ENCODE results near the gene SPN. TPM values are rescaled to one million over a fixed set of nuclear protein-coding genes. Genes with fewer than 3 reads are reported as not detected.
"Not testable (repeated sequence)": the region's sequence is repeated elsewhere in the genome, so short reads cannot be mapped to it uniquely, and the experiment has no call there.

The SPN gene
- total RNA-seq, 1 experiment from 2014 or later, result 0.47 TPM

GRCh38 chr16:29709657-29710056 is 46.6 kb downstream of the SPN start:
- ATAC-seq; intact Hi-C loops (cut with micrococcal nuclease); H3K9ac ChIP-seq (ENCODE audit: low read length); H3K9me2 ChIP-seq (ENCODE audit: insufficient read depth); H3K9me3 ChIP-seq (ENCODE audit: control insufficient read depth in 1 of 2, insufficient read depth in 1 of 2, low read depth in 1 of 2, low read length in 2 of 2); H3K4me2 ChIP-seq (ENCODE audit: low read length); H4K20me1 ChIP-seq (ENCODE audit: insufficient read depth); H3K4me3 ChIP-seq (replicated peaks in 1 of 2; ENCODE audit: low read depth in 1 of 2, low read length in 2 of 2); H3K27ac ChIP-seq (ENCODE audit: low read depth, low read length); H3K79me2 ChIP-seq (ENCODE audit: insufficient read depth, low read length); RAD21 ChIA-PET (ENCODE audit: low non-redundant PET in 1 of 2, low total read pairs in 2 of 2, uncharacterized antibody in 2 of 2, unreplicated experiment in 2 of 2); H3K36me3 ChIP-seq (ENCODE audit: control insufficient read depth in 1 of 2, insufficient read depth in 2 of 2, low read length in 2 of 2); H3K27me3 ChIP-seq (ENCODE audit: insufficient read depth, low read length); DNase-seq (ENCODE audit: low read depth, low spot score); BruUV-seq (replicated peaks); POLR2A ChIA-PET: not testable (repeated sequence)
- CTCF ChIA-PET, result interaction anchor here (1.9 kb wide), 1 partner anchor 9 kb away, joined by 13 read pairs; no protein-coding TSS in a partner anchor
- peaks cover 5 to 11% of the 10 kb centered on the region in 2 experiments; a peak in 3 of 4 replicates for H3K4me1 ChIP-seq (ENCODE audit: control insufficient read depth in 1 of 2, insufficient read depth in 2 of 2, low read length in 2 of 2)
- peak overlapping the region; percentile 79 for H2AFZ ChIP-seq (ENCODE audit: low read depth, low read length, poor library complexity, severe bottlenecking)

GRCh38 chr16:29710227-29711219 is 47.5 kb downstream of the SPN start:
- H3K27me3 ChIP-seq (ENCODE audit: insufficient read depth, low read length), result no peaks in the 10 kb centered on the region
- no TSS peak for BruUV-seq (replicated peaks)
- peak overlapping the region; percentile 19; the same call in 1 of the 2 replicates for H3K4me2 ChIP-seq (ENCODE audit: low read length)
- no peaks in the 10 kb centered on the region for H4K20me1 ChIP-seq (ENCODE audit: insufficient read depth)
- ATAC-seq (peak; percentile 96), DNase-seq (ENCODE audit: low read depth, low spot score) (peak; percentile 56)
- no peaks in the 10 kb centered on the region for H3K79me2 ChIP-seq (ENCODE audit: insufficient read depth, low read length)
- peak; percentile 96 for TF ChIP-seq MAX (IDR thresholded peaks at IDR 0.05)
- TF ChIP-seq SRF (IDR thresholded peaks at IDR 0.05; ENCODE audit: low read depth), result no peak
- peak; percentile 49 to 68 (median 51); a peak in 5 of 6 replicates for TF ChIP-seq CTCF (IDR thresholded peaks at IDR 0.05 in 2 of 3, conservative IDR thresholded peaks at IDR 0.05 in 1 of 3; ENCODE audit: borderline replicate concordance in 1 of 3, insufficient read depth in 1 of 3, low read depth in 2 of 3, low read length in 2 of 3)
- peak; percentile 78 for TF ChIP-seq CBX3 (IDR thresholded peaks at IDR 0.05; ENCODE audit: low read depth)
- TF ChIP-seq RAD21 (IDR thresholded peaks at IDR 0.05; ENCODE audit: low read depth), result peak; percentile 38; the same call in 1 of the 2 replicates
- ChIA-PET POLR2A (no interaction called here), CTCF (interaction anchor here (1.0 to 1.9 kb wide), 4 partner anchors 10 to 138 kb away, joined by 3 to 13 read pairs (median 4); no protein-coding TSS in a partner anchor), RAD21 (ENCODE audit: low non-redundant PET in 1 of 2, low total read pairs in 2 of 2, uncharacterized antibody in 2 of 2, unreplicated experiment in 2 of 2) (no interaction called here)
- intact Hi-C loops (cut with micrococcal nuclease), result no loop called here
- H3K4me3 ChIP-seq (replicated peaks in 1 of 2; ENCODE audit: low read depth in 1 of 2, low read length in 2 of 2), result no peak overlapping the region
- no peak overlapping the region for H3K9ac ChIP-seq (ENCODE audit: low read length)
- no peaks in the 10 kb centered on the region for H3K9me2 ChIP-seq (ENCODE audit: insufficient read depth)
- peaks cover 5 to 11% of the 10 kb centered on the region in 2 experiments; a peak in 3 of 4 replicates for H3K4me1 ChIP-seq (ENCODE audit: control insufficient read depth in 1 of 2, insufficient read depth in 2 of 2, low read length in 2 of 2)
- peak overlapping the region; percentile 79 for H2AFZ ChIP-seq (ENCODE audit: low read depth, low read length, poor library complexity, severe bottlenecking)
- H3K27ac ChIP-seq (ENCODE audit: low read depth, low read length), result no peak overlapping the region
- H3K9me3 ChIP-seq (ENCODE audit: control insufficient read depth in 1 of 2, insufficient read depth in 1 of 2, low read depth in 1 of 2, low read length in 2 of 2), result no peaks in the 10 kb centered on the region
- no peaks in the 10 kb centered on the region for H3K36me3 ChIP-seq (ENCODE audit: control insufficient read depth in 1 of 2, insufficient read depth in 2 of 2, low read length in 2 of 2)
